Measurements from ENCODE around the gene ANKRD13C.

The ANKRD13C gene

DNA sequence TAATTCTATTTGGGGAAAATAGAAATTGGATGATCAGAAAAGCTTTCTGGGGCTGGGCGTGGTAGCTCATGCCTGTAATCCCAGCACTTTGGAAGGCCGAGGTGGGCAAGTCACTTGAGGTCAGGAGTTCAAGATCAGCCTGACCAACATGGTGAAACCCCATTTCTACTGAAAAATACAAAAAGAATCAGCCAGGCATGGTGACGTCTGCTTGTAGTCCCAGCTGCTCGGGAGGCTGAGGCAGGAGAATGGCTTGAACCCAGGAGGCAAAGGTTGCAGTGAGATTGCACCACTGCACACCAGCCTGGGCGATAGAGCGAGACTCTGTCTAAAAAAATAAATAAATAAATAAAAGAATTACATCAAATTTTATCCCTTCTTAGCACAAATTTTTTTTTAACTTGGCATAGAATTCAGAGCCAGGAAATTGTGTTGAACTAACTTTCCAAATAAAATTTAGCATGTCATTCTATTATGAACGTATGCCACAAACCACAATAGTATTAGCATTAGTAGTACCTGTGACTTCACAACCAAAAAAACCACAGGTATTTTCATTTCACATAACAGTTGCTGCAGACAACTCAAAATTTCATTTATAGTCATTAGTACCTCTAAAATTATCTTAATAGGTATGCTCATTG is 4.5 kb upstream of the ANKRD13C start:
- H3K79me2 ChIP-seq (ENCODE audit: insufficient read depth, low read length): peaks cover 7% of the 10 kb centered on the region
- no peaks in the 10 kb centered on the region for H4K20me1 ChIP-seq (ENCODE audit: insufficient read depth, low read length)
- H3K4me3 ChIP-seq (ENCODE audit: low read depth in 1 of 2, low read length in 2 of 2): no peak overlapping the region
- no peaks in the 10 kb centered on the region; the same call in 1 of the 2 replicates for H3K36me3 ChIP-seq (ENCODE audit: insufficient read depth, low read length)
- H3K27ac ChIP-seq (ENCODE audit: low read length): no peak overlapping the region
- H3K9ac ChIP-seq (ENCODE audit: low read depth, low read length): no peak overlapping the region
- H2AFZ ChIP-seq (ENCODE audit: low read depth, low read length): no peak overlapping the region
- TF ChIP-seq CTCF (IDR thresholded peaks at IDR 0.05; ENCODE audit: borderline replicate concordance, extremely low read depth, low read length, poor library complexity, severe bottlenecking) (no peak), EZH2 (IDR thresholded peaks at IDR 0.05; ENCODE audit: borderline replicate concordance, low read depth, low read length, severe bottlenecking) (no peak)
- DNase-seq (no peak), ATAC-seq (ENCODE audit: insufficient read depth, low read depth) (no peak)
- H3K9me3 ChIP-seq (ENCODE audit: insufficient read depth, low read length, severe bottlenecking): no peaks in the 10 kb centered on the region
- no peaks in the 10 kb centered on the region for H3K27me3 ChIP-seq (ENCODE audit: insufficient read depth, low read length, poor library complexity)
- peaks cover 15% of the 10 kb centered on the region for H3K4me1 ChIP-seq (ENCODE audit: insufficient read depth, low read length)
- no peak overlapping the region for H3K4me2 ChIP-seq (ENCODE audit: insufficient read depth, low read length)

GRCh38 chr1:70355920-70356319 is 1.4 kb upstream of the ANKRD13C start:
- DNase-seq: no peak
- TF ChIP-seq EZH2 (IDR thresholded peaks at IDR 0.05; ENCODE audit: borderline replicate concordance, low read depth, low read length, severe bottlenecking) (no peak), CTCF (IDR thresholded peaks at IDR 0.05; ENCODE audit: borderline replicate concordance, extremely low read depth, low read length, poor library complexity, severe bottlenecking) (no peak)

GRCh38 chr1:70355111-70355407 is 537 bp upstream of the ANKRD13C start:
- no peak for TF ChIP-seq CTCF (IDR thresholded peaks at IDR 0.05; ENCODE audit: borderline replicate concordance, extremely low read depth, low read length, poor library complexity, severe bottlenecking)
- no peak for TF ChIP-seq EZH2 (IDR thresholded peaks at IDR 0.05; ENCODE audit: borderline replicate concordance, low read depth, low read length, severe bottlenecking)
- Histone ChIP-seq H4K20me1 (ENCODE audit: insufficient read depth, low read length) (peaks cover 13% of the 10 kb centered on the region; the same call in 1 of the 2 replicates), H3K79me2 (ENCODE audit: insufficient read depth, low read length) (peaks cover 47% of the 10 kb centered on the region), H3K27ac (ENCODE audit: low read length) (peak overlapping the region; percentile 85), H3K9me3 (ENCODE audit: insufficient read depth, low read length, severe bottlenecking) (no peaks in the 10 kb centered on the region), H3K4me1 (ENCODE audit: insufficient read depth, low read length) (peaks cover 44% of the 10 kb centered on the region), H2AFZ (ENCODE audit: low read depth, low read length) (peak overlapping the region; percentile 95), H3K27me3 (ENCODE audit: insufficient read depth, low read length, poor library complexity) (no peaks in the 10 kb centered on the region), H3K4me3 (ENCODE audit: low read depth in 1 of 2, low read length in 2 of 2) (peak overlapping the region; percentile 56 to 86), H3K4me2 (ENCODE audit: insufficient read depth, low read length) (peak overlapping the region; percentile 87), H3K9ac (ENCODE audit: low read depth, low read length) (peak overlapping the region; percentile 82), H3K36me3 (ENCODE audit: insufficient read depth, low read length) (peaks cover 7% of the 10 kb centered on the region)
- DNase-seq (no peak), ATAC-seq (ENCODE audit: insufficient read depth, low read depth) (no peak)

More at GRCh38 chr1:70355920-70356319, 1.4 kb upstream of the ANKRD13C start:
- Histone ChIP-seq H3K4me3 (ENCODE audit: low read depth in 1 of 2, low read length in 2 of 2) (no peak overlapping the region), H4K20me1 (ENCODE audit: insufficient read depth, low read length) (peaks cover 12% of the 10 kb centered on the region; the same call in 1 of the 2 replicates), H3K27me3 (ENCODE audit: insufficient read depth, low read length, poor library complexity) (no peaks in the 10 kb centered on the region), H3K36me3 (ENCODE audit: insufficient read depth, low read length) (peaks cover 5% of the 10 kb centered on the region), H3K4me1 (ENCODE audit: insufficient read depth, low read length) (peaks cover 39% of the 10 kb centered on the region), H3K9me3 (ENCODE audit: insufficient read depth, low read length, severe bottlenecking) (no peaks in the 10 kb centered on the region), H3K79me2 (ENCODE audit: insufficient read depth, low read length) (peaks cover 38% of the 10 kb centered on the region), H3K9ac (ENCODE audit: low read depth, low read length) (peak overlapping the region; percentile 82; the same call in 1 of the 2 replicates), H2AFZ (ENCODE audit: low read depth, low read length) (no peak overlapping the region), H3K27ac (ENCODE audit: low read length) (no peak overlapping the region), H3K4me2 (ENCODE audit: insufficient read depth, low read length) (peak overlapping the region; percentile 87; the same call in 1 of the 2 replicates)
- no peak for ATAC-seq (ENCODE audit: insufficient read depth, low read depth)
